GM12878 (cell line): ENCODE results near the gene OR6N1.

Experiments
- FOXM1 ChIP-seq: IDR thresholded peaks from 2 replicates; pipeline ENCODE4 v1.6.1; 2012; ENCODE audit warnings: low read depth, mild to moderate bottlenecking, inconsistent platforms, low read length, moderate library complexity
- HDAC6 ChIP-seq: fragments of 200-600 bp; sonication (generic); IDR thresholded peaks from one replicate; pipeline ENCODE4 v1.8.0; 2017; ENCODE audit warnings: antibody characterized with exemption; ENCODE audit not compliant: unreplicated experiment
- JUNB ChIP-seq: IDR thresholded peaks from 2 replicates; pipeline ENCODE4 v1.6.1; 2016; ENCODE audit warnings: antibody characterized with exemption, mild to moderate bottlenecking
- JUND ChIP-seq: IDR thresholded peaks from 2 replicates; pipeline ENCODE4 v1.6.1; 2012; ENCODE audit warnings: low read depth, mild to moderate bottlenecking, low read length, improper control_type of control experiment, moderate library complexity
- MXI1 ChIP-seq: fragments of 150-350 bp; IDR thresholded peaks from 2 replicates; pipeline ENCODE4 v1.6.1; 2011; ENCODE audit warnings: low read depth, mild to moderate bottlenecking, inconsistent platforms, low read length, improper control_type of control experiment
- POLR2A ChIP-seq: IDR thresholded peaks from 2 replicates; pipeline ENCODE4 v1.6.1; 2011; ENCODE audit warnings: low read depth, mild to moderate bottlenecking, low read length
- RAD51 ChIP-seq: fragments of 450-650 bp; IDR thresholded peaks from 2 replicates; pipeline ENCODE4 v1.6.1; 2016; ENCODE audit warnings: moderate library complexity, mild to moderate bottlenecking, inconsistent platforms
- SMAD5 ChIP-seq: IDR thresholded peaks from 2 replicates; pipeline ENCODE4 v1.6.1; 2016; ENCODE audit warnings: antibody characterized with exemption, low read depth
- TCF7 ChIP-seq: IDR thresholded peaks from 2 replicates; pipeline ENCODE4 v1.6.1; 2014; ENCODE audit warnings: antibody characterized with exemption, borderline replicate concordance
- YBX1 ChIP-seq: fragments of 450-650 bp; IDR thresholded peaks from 2 replicates; pipeline ENCODE4 v1.6.1; 2016; ENCODE audit warnings: antibody characterized with exemption
- ZNF207 ChIP-seq: fragments of 450-650 bp; IDR thresholded peaks from 2 replicates; pipeline ENCODE4 v1.6.1; 2014; ENCODE audit warnings: antibody characterized with exemption, mild to moderate bottlenecking, borderline replicate concordance
- ZNF274 ChIP-seq: IDR thresholded peaks from one replicate; pipeline ENCODE4 v1.8.0; 2011; ENCODE audit not compliant: insufficient read length, insufficient read depth
- TF ChIP-seq, protein P1 (sequence below), 3 experiments: IDR thresholded peaks in 2 of 3; conservative IDR thresholded peaks in 1 of 3; 2 replicates each; pipeline ENCODE4 v1.5.1; 2011; ENCODE audit warnings: low read depth in 3 of 3, low read length in 3 of 3, mild to moderate bottlenecking in 3 of 3, control low read depth in 2 of 3, moderate library complexity in 2 of 3, inconsistent platforms in 1 of 3, mixed read lengths in 1 of 3; ENCODE audit not compliant: control insufficient read depth in 2 of 3, insufficient read depth in 1 of 3; ENCODE audit errors: extremely low read depth in 1 of 3

DNA sequence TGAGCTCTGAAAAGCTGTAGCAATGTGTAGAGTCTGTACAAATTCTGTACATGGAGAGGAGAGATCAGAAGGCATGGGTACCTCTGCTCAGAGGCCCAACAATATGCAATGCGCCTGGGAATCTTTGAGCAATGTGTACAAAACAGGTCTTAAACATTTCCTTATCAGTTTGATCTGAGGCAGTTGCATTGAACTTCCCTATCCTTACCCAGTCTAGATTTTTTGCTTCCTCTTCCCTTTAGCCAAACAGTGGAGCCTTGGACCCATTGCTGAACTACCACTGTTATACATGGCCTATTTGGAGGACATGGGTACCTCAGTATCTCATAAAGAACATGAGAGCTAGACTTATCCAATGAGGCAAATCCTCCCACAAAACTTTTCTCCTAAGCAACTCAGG lies 46.6 kb upstream of the OR6N1 start:
- TF ChIP-seq SMAD5 (no peak), POLR2A (no peak), HDAC6 (no peak), ZNF207 (no peak), TCF7 (no peak), JUNB (no peak), JUND (no peak), MXI1 (no peak), RAD51 (no peak), YBX1 (no peak), FOXM1 (no peak), ZNF274 (no peak)
- TF ChIP-seq, protein P1, sequence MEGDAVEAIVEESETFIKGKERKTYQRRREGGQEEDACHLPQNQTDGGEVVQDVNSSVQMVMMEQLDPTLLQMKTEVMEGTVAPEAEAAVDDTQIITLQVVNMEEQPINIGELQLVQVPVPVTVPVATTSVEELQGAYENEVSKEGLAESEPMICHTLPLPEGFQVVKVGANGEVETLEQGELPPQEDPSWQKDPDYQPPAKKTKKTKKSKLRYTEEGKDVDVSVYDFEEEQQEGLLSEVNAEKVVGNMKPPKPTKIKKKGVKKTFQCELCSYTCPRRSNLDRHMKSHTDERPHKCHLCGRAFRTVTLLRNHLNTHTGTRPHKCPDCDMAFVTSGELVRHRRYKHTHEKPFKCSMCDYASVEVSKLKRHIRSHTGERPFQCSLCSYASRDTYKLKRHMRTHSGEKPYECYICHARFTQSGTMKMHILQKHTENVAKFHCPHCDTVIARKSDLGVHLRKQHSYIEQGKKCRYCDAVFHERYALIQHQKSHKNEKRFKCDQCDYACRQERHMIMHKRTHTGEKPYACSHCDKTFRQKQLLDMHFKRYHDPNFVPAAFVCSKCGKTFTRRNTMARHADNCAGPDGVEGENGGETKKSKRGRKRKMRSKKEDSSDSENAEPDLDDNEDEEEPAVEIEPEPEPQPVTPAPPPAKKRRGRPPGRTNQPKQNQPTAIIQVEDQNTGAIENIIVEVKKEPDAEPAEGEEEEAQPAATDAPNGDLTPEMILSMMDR (IDR thresholded peaks at IDR 0.05 in 2 of 3, conservative IDR thresholded peaks at IDR 0.05 in 1 of 3; ENCODE audit: control insufficient read depth in 2 of 3, extremely low read depth in 1 of 3, insufficient read depth in 1 of 3, low read depth in 3 of 3, low read length in 3 of 3) = no peak
